Kidney tubule cell (primary cell): ENCODE results near the gene UNC45A.

Source experiments
- DNase-seq: peaks from one replicate; pipeline ENCODE4 v3.0.0-alpha.2; 2018; ENCODE audit warnings: low spot score

Gene UNC45A

GRCh38 chr15:90946941-90947576 is 12.0 kb downstream of the UNC45A start:
- no peak for DNase-seq

GRCh38 chr15:90947577-90948357 is 12.7 kb downstream of the UNC45A start:
- no peak for DNase-seq

GRCh38 chr15:90948506-90948905 is 13.4 kb downstream of the UNC45A start:
- DNase-seq: no peak

- DNase-seq: no peak
These were observed 15.0 kb downstream of the UNC45A start for GRCh38 chr15:90949979-90950675.

GRCh38 chr15:90950676-90951075 is 15.6 kb downstream of the UNC45A start:
- no peak for DNase-seq

- no peak for DNase-seq
These were observed 18.0 kb downstream of the UNC45A start for GRCh38 chr15:90952901-90953677.

GRCh38 chr15:90953947-90954711 is 19.0 kb downstream of the UNC45A start:
- DNase-seq: no peak

- peak; percentile 95 for DNase-seq
These were observed 19.9 kb downstream of the UNC45A start, which contains the start of gene RCCD1 for GRCh38 chr15:90954712-90955623. RCCD1 (plus strand) TSS chr15:90954884; CDS start chr15:90956735, 1,851 bp downstream.

GRCh38 chr15:90955624-90956273 is 20.7 kb downstream of the UNC45A start:
- DNase-seq: no peak

GRCh38 chr15:90956274-90957030 is 21.4 kb downstream of the UNC45A start:
- DNase-seq: peak; percentile 78

GRCh38 chr15:90957031-90957790 is 22.1 kb downstream of the UNC45A start:
- peak; percentile 47 for DNase-seq

GRCh38 chr15:90957791-90958190 is 22.7 kb downstream of the UNC45A start:
- no peak for DNase-seq

- DNase-seq: no peak
These were observed 24.0 kb downstream of the UNC45A start for GRCh38 chr15:90959028-90959595.

GRCh38 chr15:90959894-90960293 is 24.8 kb downstream of the UNC45A start:
- no peak for DNase-seq

GRCh38 chr15:90960298-90961091 is 25.4 kb downstream of the UNC45A start:
- DNase-seq: no peak

GRCh38 chr15:90962021-90962420 is 26.9 kb downstream of the UNC45A start:
- DNase-seq: no peak

GRCh38 chr15:90966262-90966661 is 31.2 kb downstream of the UNC45A start:
- no peak for DNase-seq
